ENCODE data around the gene FRMD4A.

The FRMD4A gene

GRCh38 chr10:14150526-14150925 lies 180.2 kb downstream of the FRMD4A start:
- Histone ChIP-seq H3K27ac (ENCODE audit: low read length) (no peak overlapping the region), H3K9me3 (replicated peaks; ENCODE audit: insufficient read depth, low read length) (no peaks in the 10 kb centered on the region), H3K9me2 (replicated peaks; ENCODE audit: insufficient read depth, low read length) (no peaks in the 10 kb centered on the region), H3F3A (ENCODE audit: insufficient read depth, low read length) (no peaks in the 10 kb centered on the region), H3K4me2 (ENCODE audit: low read depth, low read length) (no peak overlapping the region), H3K4me1 (ENCODE audit: low read length) (no peaks in the 10 kb centered on the region), H3K4me3 (ENCODE audit: low read length) (no peak overlapping the region), H3K36me3 (replicated peaks; ENCODE audit: insufficient read depth, low read length) (no peaks in the 10 kb centered on the region), H3K27me3 (replicated peaks; ENCODE audit: insufficient read depth, low read length) (no peaks in the 10 kb centered on the region), H3K9ac (ENCODE audit: low read length) (no peak overlapping the region), H3K79me2 (ENCODE audit: low read length) (no peaks in the 10 kb centered on the region), H2AFZ (ENCODE audit: low read length) (no peak overlapping the region), H4K20me1 (ENCODE audit: insufficient read depth, low read length) (no peaks in the 10 kb centered on the region)
- no peak for TF ChIP-seq EZH2 (optimal IDR thresholded peaks at IDR 0.05; ENCODE audit: low read depth, low read length)
- no peak for TF ChIP-seq EZH2phosphoT487 (IDR thresholded peaks at IDR 0.05; ENCODE audit: low read length)
- TF ChIP-seq CTCF (IDR thresholded peaks at IDR 0.05; ENCODE audit: low read length), result no peak
- no peak for DNase-seq

GRCh38 chr10:14146501-14146900 lies 184.2 kb downstream of the FRMD4A start:
- Histone ChIP-seq H3F3A (ENCODE audit: insufficient read depth, low read length) (no peaks in the 10 kb centered on the region), H3K4me1 (ENCODE audit: low read length) (peaks cover 7% of the 10 kb centered on the region; the same call in 1 of the 2 replicates), H3K27me3 (replicated peaks; ENCODE audit: insufficient read depth, low read length) (no peaks in the 10 kb centered on the region), H4K20me1 (ENCODE audit: insufficient read depth, low read length) (no peaks in the 10 kb centered on the region), H3K9ac (ENCODE audit: low read length) (no peak overlapping the region), H3K4me2 (ENCODE audit: low read depth, low read length) (no peak overlapping the region), H3K9me2 (replicated peaks; ENCODE audit: insufficient read depth, low read length) (no peaks in the 10 kb centered on the region), H3K36me3 (replicated peaks; ENCODE audit: insufficient read depth, low read length) (no peaks in the 10 kb centered on the region), H3K27ac (ENCODE audit: low read length) (no peak overlapping the region), H3K79me2 (ENCODE audit: low read length) (no peaks in the 10 kb centered on the region), H3K4me3 (ENCODE audit: low read length) (no peak overlapping the region), H3K9me3 (replicated peaks; ENCODE audit: insufficient read depth, low read length) (no peaks in the 10 kb centered on the region), H2AFZ (ENCODE audit: low read length) (no peak overlapping the region)
- TF ChIP-seq CTCF (IDR thresholded peaks at IDR 0.05; ENCODE audit: low read length) (no peak), EZH2phosphoT487 (IDR thresholded peaks at IDR 0.05; ENCODE audit: low read length) (no peak), EZH2 (optimal IDR thresholded peaks at IDR 0.05; ENCODE audit: low read depth, low read length) (no peak)
- DNase-seq, result no peak

GRCh38 chr10:14146025-14146424 lies 184.7 kb downstream of the FRMD4A start:
- TF ChIP-seq EZH2 (optimal IDR thresholded peaks at IDR 0.05; ENCODE audit: low read depth, low read length) (no peak), CTCF (IDR thresholded peaks at IDR 0.05; ENCODE audit: low read length) (no peak), EZH2phosphoT487 (IDR thresholded peaks at IDR 0.05; ENCODE audit: low read length) (no peak)
- no peaks in the 10 kb centered on the region for H3K79me2 ChIP-seq (ENCODE audit: low read length)
- no peaks in the 10 kb centered on the region for H4K20me1 ChIP-seq (ENCODE audit: insufficient read depth, low read length)
- H3K36me3 ChIP-seq (replicated peaks; ENCODE audit: insufficient read depth, low read length), result no peaks in the 10 kb centered on the region
- H3K9me3 ChIP-seq (replicated peaks; ENCODE audit: insufficient read depth, low read length), result no peaks in the 10 kb centered on the region
- no peak overlapping the region for H3K9ac ChIP-seq (ENCODE audit: low read length)
- H3K27me3 ChIP-seq (replicated peaks; ENCODE audit: insufficient read depth, low read length), result no peaks in the 10 kb centered on the region
- no peaks in the 10 kb centered on the region for H3F3A ChIP-seq (ENCODE audit: insufficient read depth, low read length)
- peaks cover 7% of the 10 kb centered on the region; the same call in 1 of the 2 replicates for H3K4me1 ChIP-seq (ENCODE audit: low read length)
- H3K4me3 ChIP-seq (ENCODE audit: low read length), result no peak overlapping the region
- DNase-seq, result no peak
- H3K9me2 ChIP-seq (replicated peaks; ENCODE audit: insufficient read depth, low read length), result no peaks in the 10 kb centered on the region
- H2AFZ ChIP-seq (ENCODE audit: low read length), result no peak overlapping the region
- no peak overlapping the region for H3K4me2 ChIP-seq (ENCODE audit: low read depth, low read length)
- H3K27ac ChIP-seq (ENCODE audit: low read length), result no peak overlapping the region

All from MM.1S (cell line).